Rectal smooth muscle tissue (tissue), 1 donor: ENCODE data around the gene SRGAP1.
"Not testable (repeated sequence)": the region's sequence is repeated elsewhere in the genome, so short reads cannot be mapped to it uniquely, and the experiment has no call there.

Source experiments
- H3K27ac ChIP-seq: one replicate; pipeline ENCODE4 v1.7.0; 2013; ENCODE audit warnings: low read depth, low read length, inconsistent platforms
- H3K27me3 ChIP-seq: one replicate; pipeline ENCODE4 v1.7.0; 2013; ENCODE audit warnings: low read length; ENCODE audit not compliant: control insufficient read depth, insufficient read depth
- H3K36me3 ChIP-seq: one replicate; pipeline ENCODE4 v1.7.0; 2013; ENCODE audit warnings: low read length; ENCODE audit not compliant: control insufficient read depth, insufficient read depth
- H3K4me1 ChIP-seq: one replicate; pipeline ENCODE4 v1.7.0; 2013; ENCODE audit warnings: low read length; ENCODE audit not compliant: control insufficient read depth, insufficient read depth
- H3K4me3 ChIP-seq: one replicate; pipeline ENCODE4 v1.7.0; 2013; ENCODE audit warnings: low read length
- H3K9ac ChIP-seq: one replicate; pipeline ENCODE4 v1.7.0; 2013; ENCODE audit warnings: low read length

The SRGAP1 gene

DNA sequence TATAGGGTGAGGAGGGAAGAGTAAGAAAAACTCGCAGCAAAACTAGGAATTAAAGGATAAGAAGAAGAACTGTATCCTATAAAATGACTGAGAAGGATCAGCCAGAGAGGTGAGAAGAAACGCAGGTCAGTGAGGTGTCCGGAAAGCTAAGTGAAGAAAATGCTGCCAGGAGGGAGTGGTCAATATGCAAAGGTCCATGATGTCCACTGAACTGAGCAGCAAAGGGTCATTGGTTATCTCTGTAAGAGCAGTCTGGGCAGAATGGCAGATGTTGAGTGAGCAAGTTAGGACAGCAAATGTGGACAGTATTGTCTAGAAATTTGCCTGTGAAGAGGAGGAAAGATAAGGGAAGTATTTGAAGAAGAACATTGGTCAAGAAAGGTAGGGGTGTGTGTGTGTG lies 155.4 kb downstream of the SRGAP1 start:
- Histone ChIP-seq H3K27ac (no peak overlapping the region), H3K4me1 (no peaks in the 10 kb centered on the region), H3K9ac (no peak overlapping the region), H3K36me3 (no peaks in the 10 kb centered on the region), H3K4me3 (no peak overlapping the region), H3K27me3 (no peaks in the 10 kb centered on the region)

DNA sequence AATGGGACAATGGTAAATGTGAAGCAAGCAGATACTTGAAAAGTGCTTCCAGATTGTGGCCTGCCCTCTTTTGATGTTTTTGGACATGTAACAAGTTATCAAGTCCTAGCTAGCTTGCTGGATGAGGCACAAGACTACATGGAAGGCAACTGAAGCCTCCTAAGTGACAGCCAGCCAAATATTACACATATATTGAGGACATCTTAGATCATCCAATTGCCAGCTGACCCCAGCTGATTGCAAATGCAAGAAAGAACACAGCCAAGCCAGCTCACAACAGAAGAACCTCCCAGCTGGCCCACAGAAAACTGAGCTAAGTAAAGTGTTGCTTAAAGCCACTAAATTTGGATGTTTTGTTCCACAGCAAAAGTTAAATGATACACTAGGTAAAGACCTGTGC lies 156.9 kb downstream of the SRGAP1 start:
- H3K9ac ChIP-seq: no peak overlapping the region
- no peaks in the 10 kb centered on the region for H3K36me3 ChIP-seq

DNA sequence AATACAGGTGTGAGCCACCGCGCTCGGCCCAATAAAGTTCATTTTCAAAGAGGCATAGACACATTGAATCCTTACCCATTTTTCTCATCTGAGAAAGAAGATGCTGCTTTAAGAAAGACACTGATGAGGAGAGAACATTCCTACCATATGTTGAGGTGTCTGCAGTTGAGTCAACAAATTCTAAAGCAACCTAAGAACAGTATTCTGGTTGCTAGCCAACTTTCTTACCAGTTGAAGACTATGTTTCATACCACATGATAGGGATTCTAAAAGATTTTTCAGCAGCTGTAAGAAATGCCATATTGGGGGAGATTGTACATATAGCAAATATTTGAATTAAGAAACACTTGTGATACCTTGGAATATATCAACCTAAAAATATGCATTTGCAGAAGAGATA lies 160.1 kb downstream of the SRGAP1 start:
- Histone ChIP-seq H3K4me1 (no peaks in the 10 kb centered on the region), H3K36me3 (no peaks in the 10 kb centered on the region)

More for the DNA sequence above, 156.9 kb downstream of the SRGAP1 start:
- H3K4me3 ChIP-seq: no peak overlapping the region
- H3K27ac ChIP-seq: no peak overlapping the region
- H3K27me3 ChIP-seq: no peaks in the 10 kb centered on the region
- no peaks in the 10 kb centered on the region for H3K4me1 ChIP-seq

GRCh38 chr12:64006211-64006825 lies 161.8 kb downstream of the SRGAP1 start:
- Histone ChIP-seq H3K27me3 (no peaks in the 10 kb centered on the region), H3K36me3 (no peaks in the 10 kb centered on the region), H3K9ac (no peak overlapping the region), H3K27ac (no peak overlapping the region), H3K4me1 (no peaks in the 10 kb centered on the region), H3K4me3 (no peak overlapping the region)

More for the DNA sequence above, 160.1 kb downstream of the SRGAP1 start:
- Histone ChIP-seq H3K27ac (no peak overlapping the region), H3K27me3 (no peaks in the 10 kb centered on the region), H3K4me3 (no peak overlapping the region), H3K9ac (no peak overlapping the region)

- Histone ChIP-seq H3K27me3 (no peaks in the 10 kb centered on the region), H3K4me3 (no peak overlapping the region), H3K4me1 (no peaks in the 10 kb centered on the region), H3K27ac (no peak overlapping the region), H3K36me3 (no peaks in the 10 kb centered on the region), H3K9ac (no peak overlapping the region)
These were observed 163.4 kb downstream of the SRGAP1 start for GRCh38 chr12:64007853-64008252.

- H3K9ac ChIP-seq: no peak overlapping the region
- H3K4me3 ChIP-seq: no peak overlapping the region
- no peaks in the 10 kb centered on the region for H3K4me1 ChIP-seq
- no peak overlapping the region for H3K27ac ChIP-seq
- H3K36me3 ChIP-seq: no peaks in the 10 kb centered on the region
- H3K27me3 ChIP-seq: no peaks in the 10 kb centered on the region
These were observed 164.1 kb downstream of the SRGAP1 start for GRCh38 chr12:64008596-64008995.

GRCh38 chr12:64009321-64010068 lies 165.0 kb downstream of the SRGAP1 start:
- H3K27ac ChIP-seq: peak overlapping the region; percentile 52
- H3K36me3 ChIP-seq: no peaks in the 10 kb centered on the region
- no peaks in the 10 kb centered on the region for H3K27me3 ChIP-seq
- no peak overlapping the region for H3K9ac ChIP-seq
- H3K4me1 ChIP-seq: no peaks in the 10 kb centered on the region
- no peak overlapping the region for H3K4me3 ChIP-seq

GRCh38 chr12:64010069-64010686 lies 165.7 kb downstream of the SRGAP1 start:
- no peaks in the 10 kb centered on the region for H3K27me3 ChIP-seq
- no peak overlapping the region for H3K9ac ChIP-seq
- peak overlapping the region; percentile 52 for H3K27ac ChIP-seq
- no peaks in the 10 kb centered on the region for H3K36me3 ChIP-seq
- no peak overlapping the region for H3K4me3 ChIP-seq
- no peaks in the 10 kb centered on the region for H3K4me1 ChIP-seq

DNA sequence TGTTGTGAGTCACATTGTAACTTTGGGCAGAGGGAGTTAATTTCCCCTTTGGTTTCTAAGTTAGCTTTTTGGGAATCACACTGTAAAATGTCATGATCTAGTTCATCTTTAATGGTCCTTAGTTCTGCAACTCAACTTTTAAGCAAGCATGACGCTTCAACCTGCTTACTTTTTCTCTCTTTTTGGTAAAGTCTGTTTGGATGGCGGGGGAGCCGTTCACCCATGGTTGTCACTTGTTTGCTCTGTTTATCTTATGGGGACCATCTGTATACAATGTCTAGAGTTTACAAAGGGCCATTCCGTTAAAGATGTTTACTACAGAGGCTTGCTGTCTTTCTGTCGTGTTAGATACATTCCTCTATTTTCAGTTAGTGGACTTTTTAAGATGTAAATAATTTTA lies 172.0 kb downstream of the SRGAP1 start:
- Histone ChIP-seq H3K4me3 (no peak overlapping the region), H3K27ac (no peak overlapping the region), H3K27me3 (no peaks in the 10 kb centered on the region)

DNA sequence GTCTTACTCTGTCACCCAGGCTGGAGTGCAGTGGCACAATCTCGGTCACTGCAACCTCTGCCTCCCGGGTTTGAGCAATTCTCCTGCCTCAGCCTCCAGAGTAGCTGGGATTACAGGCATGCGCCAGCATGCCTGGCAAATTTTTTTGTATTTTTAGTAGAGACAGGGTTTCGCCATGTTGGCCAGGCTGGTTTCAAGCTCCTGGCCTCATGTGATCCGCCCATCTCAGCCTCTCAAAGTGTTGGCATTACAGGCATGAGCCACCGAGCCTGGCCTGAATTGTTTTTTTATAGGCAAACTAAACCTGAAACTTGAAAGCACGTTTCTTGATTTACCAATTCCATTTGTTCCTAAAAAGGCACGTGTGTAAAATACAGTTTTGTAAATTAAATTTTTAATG lies 173.6 kb downstream of the SRGAP1 start:
- H3K9ac ChIP-seq: not testable (repeated sequence)

More for the DNA sequence above, 172.0 kb downstream of the SRGAP1 start:
- H3K4me1 ChIP-seq: no peaks in the 10 kb centered on the region
- no peaks in the 10 kb centered on the region for H3K36me3 ChIP-seq
- no peak overlapping the region for H3K9ac ChIP-seq

GRCh38 chr12:64018524-64018923 lies 174.0 kb downstream of the SRGAP1 start:
- no peak overlapping the region for H3K27ac ChIP-seq
- no peaks in the 10 kb centered on the region for H3K4me1 ChIP-seq
- no peak overlapping the region for H3K9ac ChIP-seq
- no peaks in the 10 kb centered on the region for H3K36me3 ChIP-seq
- no peaks in the 10 kb centered on the region for H3K27me3 ChIP-seq
- H3K4me3 ChIP-seq: no peak overlapping the region

More for the DNA sequence above, 173.6 kb downstream of the SRGAP1 start:
- not testable (repeated sequence) for H3K27me3 ChIP-seq, H3K36me3 ChIP-seq, H3K4me1 ChIP-seq, H3K4me3 ChIP-seq, H3K27ac ChIP-seq

DNA sequence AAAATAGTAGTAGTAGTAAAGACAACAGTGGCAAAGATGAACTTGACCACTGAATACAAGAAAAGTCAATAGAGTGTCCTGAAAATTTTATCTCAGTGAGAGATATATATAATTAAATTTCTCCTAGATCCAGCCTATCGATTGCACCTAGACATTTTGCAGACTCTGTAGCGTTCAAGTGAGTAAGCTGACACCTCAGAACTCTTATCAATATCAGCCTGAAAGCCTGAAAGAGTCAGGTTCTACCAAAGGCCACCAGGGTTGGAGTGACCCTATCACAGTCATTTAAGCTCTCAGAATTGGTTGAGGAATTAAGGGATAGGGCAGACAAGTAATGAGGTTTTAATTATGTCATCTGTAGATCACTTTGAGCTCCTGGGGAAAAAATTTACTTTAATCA lies 174.6 kb downstream of the SRGAP1 start:
- no peak overlapping the region for H3K4me3 ChIP-seq
- H3K4me1 ChIP-seq: no peaks in the 10 kb centered on the region
- H3K36me3 ChIP-seq: no peaks in the 10 kb centered on the region
- no peaks in the 10 kb centered on the region for H3K27me3 ChIP-seq
- no peak overlapping the region for H3K27ac ChIP-seq
- H3K9ac ChIP-seq: no peak overlapping the region
